ENCODE results near the gene OSBPL1A.
A peak's percentile ranks its signal among the peaks of the same experiment; 100 is the strongest.
"Not testable (repeated sequence)": the region's sequence is repeated elsewhere in the genome, so short reads cannot be mapped to it uniquely, and the experiment has no call there.

The OSBPL1A gene

DNA sequence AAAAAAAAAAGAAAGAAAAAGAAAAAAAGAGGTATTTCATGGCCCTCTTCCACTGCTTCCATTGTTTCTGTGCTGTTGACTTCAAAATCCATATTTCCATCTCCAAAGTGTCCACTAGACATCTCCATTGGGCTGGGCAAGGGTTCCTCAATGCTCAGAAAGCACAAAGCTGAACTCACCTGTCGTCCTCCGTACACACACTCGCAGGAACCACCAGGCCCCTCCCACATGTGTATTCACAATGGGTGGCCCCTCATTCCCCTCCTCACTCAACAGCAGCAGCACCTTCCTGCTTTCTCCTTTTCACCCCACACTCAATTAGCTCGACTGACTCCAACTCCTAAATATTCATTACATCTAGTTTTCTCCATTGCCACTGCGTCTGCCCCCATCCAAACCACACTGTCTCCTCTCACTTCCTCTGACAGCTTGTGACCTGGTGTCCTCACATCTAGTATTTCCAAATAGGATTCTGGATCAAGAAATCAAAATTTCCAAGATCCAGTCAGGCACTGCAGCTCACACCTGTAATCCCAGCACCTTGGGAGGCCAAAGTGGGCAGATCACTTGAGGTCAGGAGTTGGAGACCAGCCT is 25.2 kb downstream of the OSBPL1A start:
- Histone ChIP-seq H3K9ac (ENCODE audit: low read depth, low read length) (no peak overlapping the region), H3K36me3 (ENCODE audit: insufficient read depth, low read length) (peaks cover 42% of the 10 kb centered on the region), H3K27me3 (ENCODE audit: insufficient read depth, low read length) (no peaks in the 10 kb centered on the region), H3K4me1 (ENCODE audit: insufficient read depth, low read length) (peaks cover 10% of the 10 kb centered on the region; the same call in 1 of the 2 replicates), H3K27ac (ENCODE audit: low read depth, low read length) (no peak overlapping the region), H3K4me3 (ENCODE audit: low read length) (no peak overlapping the region), H3K9me3 (ENCODE audit: insufficient read depth, low read depth, low read length) (no peaks in the 10 kb centered on the region)
- 85% methylated on average over 5 of the region's 5 CpGs for WGBS

DNA sequence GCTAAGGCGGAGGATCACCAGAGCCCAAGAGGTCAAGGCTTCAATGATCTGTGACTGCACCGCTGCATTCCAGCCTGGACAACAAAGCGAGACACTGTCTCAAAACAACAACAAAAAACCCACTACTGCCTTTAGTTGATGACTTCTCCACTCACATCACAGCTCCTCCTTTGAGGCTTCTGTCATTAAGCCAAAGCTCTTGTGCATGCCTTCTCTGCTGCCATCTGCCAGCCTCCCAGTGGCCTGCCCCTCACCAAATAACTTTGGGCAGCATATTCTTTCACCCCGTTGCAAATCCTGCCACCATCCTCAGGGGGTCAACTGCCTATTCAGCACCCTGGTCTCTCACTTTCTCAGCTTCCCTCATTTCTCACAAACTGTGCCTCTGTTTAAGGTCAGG is 27.5 kb downstream of the OSBPL1A start:
- peaks cover 50% of the 10 kb centered on the region for H3K36me3 ChIP-seq (ENCODE audit: insufficient read depth, low read length)
- no peak overlapping the region for H3K4me3 ChIP-seq (ENCODE audit: low read length)
- H3K9me3 ChIP-seq (ENCODE audit: insufficient read depth, low read depth, low read length): no peaks in the 10 kb centered on the region
- no peak overlapping the region for H3K27ac ChIP-seq (ENCODE audit: low read depth, low read length)
- peaks cover 7% of the 10 kb centered on the region; the same call in 1 of the 2 replicates for H3K4me1 ChIP-seq (ENCODE audit: insufficient read depth, low read length)
- no peak overlapping the region for H3K9ac ChIP-seq (ENCODE audit: low read depth, low read length)
- 91% methylated on average over 4 of the region's 4 CpGs for WGBS
- H3K27me3 ChIP-seq (ENCODE audit: insufficient read depth, low read length): no peaks in the 10 kb centered on the region

DNA sequence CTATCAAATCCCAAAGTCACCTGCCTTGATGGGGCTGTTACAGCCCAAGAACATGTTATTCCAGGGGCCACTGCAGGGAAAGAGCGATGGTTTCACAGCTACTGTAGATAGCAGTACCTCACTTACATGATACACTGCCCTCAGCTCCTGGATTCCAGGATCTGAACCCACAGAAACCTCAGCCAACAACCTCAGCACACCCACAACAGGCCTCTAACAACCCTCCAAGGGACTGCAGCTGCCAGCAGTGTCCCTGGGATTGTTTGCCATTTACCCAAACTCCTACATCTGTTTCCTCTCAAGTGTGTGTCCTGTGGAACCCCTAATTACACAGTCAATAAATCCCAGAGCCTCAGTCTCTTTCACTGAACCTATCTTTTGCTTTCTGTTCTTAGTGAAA is 28.2 kb downstream of the OSBPL1A start:
- Histone ChIP-seq H3K36me3 (ENCODE audit: insufficient read depth, low read length) (peaks cover 49% of the 10 kb centered on the region), H3K4me3 (ENCODE audit: low read length) (no peak overlapping the region), H3K27ac (ENCODE audit: low read depth, low read length) (no peak overlapping the region), H3K9me3 (ENCODE audit: insufficient read depth, low read depth, low read length) (no peaks in the 10 kb centered on the region), H3K9ac (ENCODE audit: low read depth, low read length) (no peak overlapping the region), H3K4me1 (ENCODE audit: insufficient read depth, low read length) (peaks cover 9% of the 10 kb centered on the region), H3K27me3 (ENCODE audit: insufficient read depth, low read length) (no peaks in the 10 kb centered on the region)
- 98% methylated on average over 1 of the region's 1 CpG for WGBS

DNA sequence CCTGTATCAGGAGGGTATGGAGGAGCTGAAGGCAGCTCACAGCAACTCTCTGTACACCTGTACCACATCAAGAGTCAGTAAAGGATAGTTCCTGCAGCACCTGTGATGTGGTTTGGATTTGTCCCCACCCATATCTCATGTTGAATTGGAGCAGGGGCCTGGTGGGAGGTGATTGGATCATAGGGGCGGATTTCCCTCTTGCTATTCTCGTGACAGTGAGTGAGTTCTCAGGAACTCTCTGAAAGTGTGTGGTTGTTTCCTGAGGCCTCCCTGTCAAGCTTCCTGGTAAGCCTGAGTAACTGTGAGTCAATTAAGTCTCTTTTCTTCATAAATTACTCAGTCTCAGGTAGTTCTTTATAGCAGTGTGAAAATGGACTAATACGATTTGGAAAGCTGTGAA is 28.9 kb downstream of the OSBPL1A start:
- WGBS: 83% methylated on average over 3 of the region's 3 CpGs
- Histone ChIP-seq H3K36me3 (ENCODE audit: insufficient read depth, low read length) (peaks cover 51% of the 10 kb centered on the region), H3K4me1 (ENCODE audit: insufficient read depth, low read length) (peaks cover 9% of the 10 kb centered on the region; the same call in 1 of the 2 replicates)

DNA sequence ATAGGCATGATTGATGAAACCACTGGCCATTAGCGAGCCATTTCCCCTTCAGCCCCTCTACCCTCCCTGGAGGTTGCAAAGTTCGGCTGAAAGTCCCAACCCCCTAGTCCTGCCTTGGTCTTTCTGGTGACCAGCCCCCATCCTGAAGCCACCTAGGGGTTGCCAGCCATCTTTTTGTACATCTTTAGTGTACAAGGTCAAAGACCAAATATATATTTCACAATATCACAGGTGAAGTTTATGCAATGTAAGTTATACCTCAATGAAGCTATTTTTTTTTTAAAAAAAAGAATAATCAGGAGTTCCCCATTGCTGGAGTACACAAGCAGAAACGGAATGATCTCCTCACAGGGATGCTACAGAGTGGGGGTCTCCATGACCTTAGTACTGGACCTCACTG is 31.3 kb downstream of the OSBPL1A start:
- Histone ChIP-seq H3K27me3 (ENCODE audit: insufficient read depth, low read length) (no peaks in the 10 kb centered on the region), H3K9ac (ENCODE audit: low read depth, low read length) (no peak overlapping the region), H3K9me3 (ENCODE audit: insufficient read depth, low read depth, low read length) (no peaks in the 10 kb centered on the region), H3K27ac (ENCODE audit: low read depth, low read length) (no peak overlapping the region), H3K4me1 (ENCODE audit: insufficient read depth, low read length) (peaks cover 16% of the 10 kb centered on the region), H3K4me3 (ENCODE audit: low read length) (no peak overlapping the region), H3K36me3 (ENCODE audit: insufficient read depth, low read length) (peaks cover 52% of the 10 kb centered on the region)
- 91% methylated on average over 3 of the region's 3 CpGs for WGBS

More for the DNA sequence above, 28.9 kb downstream of the OSBPL1A start:
- no peaks in the 10 kb centered on the region for H3K9me3 ChIP-seq (ENCODE audit: insufficient read depth, low read depth, low read length)
- no peak overlapping the region for H3K4me3 ChIP-seq (ENCODE audit: low read length)
- no peaks in the 10 kb centered on the region for H3K27me3 ChIP-seq (ENCODE audit: insufficient read depth, low read length)
- H3K9ac ChIP-seq (ENCODE audit: low read depth, low read length): no peak overlapping the region
- no peak overlapping the region for H3K27ac ChIP-seq (ENCODE audit: low read depth, low read length)

DNA sequence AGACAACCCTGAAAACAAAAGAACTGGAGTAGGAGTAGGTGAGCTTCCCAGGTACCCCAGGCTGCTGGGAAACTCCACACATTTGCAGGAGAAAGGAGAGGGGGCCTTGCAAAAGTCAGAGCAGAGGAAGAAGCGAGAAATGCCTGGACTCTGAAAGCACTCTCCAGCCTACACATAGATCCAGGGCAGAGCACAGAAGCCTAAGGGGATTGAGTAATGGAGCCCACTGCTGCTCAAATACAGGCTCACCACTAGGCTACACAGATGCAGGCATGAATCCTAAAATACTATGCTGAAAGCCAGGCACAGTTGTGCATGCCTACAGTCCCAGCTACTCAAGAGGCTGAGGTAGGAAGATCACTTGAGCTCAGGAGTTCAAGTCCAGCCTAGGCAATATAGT is 33.4 kb downstream of the OSBPL1A start:
- no peak overlapping the region for H3K4me3 ChIP-seq (ENCODE audit: low read length)
- peaks cover 20% of the 10 kb centered on the region for H3K4me1 ChIP-seq (ENCODE audit: insufficient read depth, low read length)
- 76% methylated on average over 1 of the region's 1 CpG for WGBS
- peaks cover 54% of the 10 kb centered on the region for H3K36me3 ChIP-seq (ENCODE audit: insufficient read depth, low read length)
- H3K27ac ChIP-seq (ENCODE audit: low read depth, low read length): 0 out of 2 replicates have a peak overlapping the region, but pooled peaks have one; percentile 17
- no peaks in the 10 kb centered on the region for H3K9me3 ChIP-seq (ENCODE audit: insufficient read depth, low read depth, low read length)
- no peaks in the 10 kb centered on the region for H3K27me3 ChIP-seq (ENCODE audit: insufficient read depth, low read length)
- 0 out of 2 replicates have a peak overlapping the region, but pooled peaks have one; percentile 6 for H3K9ac ChIP-seq (ENCODE audit: low read depth, low read length)

DNA sequence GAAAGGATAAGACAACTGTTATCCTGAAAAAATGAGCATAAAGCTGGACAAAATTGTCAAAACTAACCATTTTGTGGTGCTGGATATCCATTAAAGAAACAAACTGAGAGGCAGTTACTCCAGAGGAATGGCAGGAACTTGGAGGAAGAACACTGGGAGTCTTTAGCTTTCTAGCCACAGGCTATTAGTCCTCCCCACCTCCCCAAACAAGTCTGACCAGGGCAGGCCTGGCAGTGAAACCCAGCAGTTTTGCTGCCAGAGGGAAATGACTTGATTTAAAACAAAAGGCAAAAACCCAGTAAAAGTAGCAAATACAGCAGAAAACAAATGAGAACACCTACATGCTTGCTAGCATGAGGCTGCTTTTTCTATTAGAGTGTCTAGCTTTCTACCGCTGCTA is 34.9 kb downstream of the OSBPL1A start:
- Histone ChIP-seq H3K9ac (ENCODE audit: low read depth, low read length) (peak overlapping the region; percentile 34; the same call in 1 of the 2 replicates), H3K9me3 (ENCODE audit: insufficient read depth, low read depth, low read length) (no peaks in the 10 kb centered on the region), H3K36me3 (ENCODE audit: insufficient read depth, low read length) (peaks cover 49% of the 10 kb centered on the region), H3K4me3 (ENCODE audit: low read length) (no peak overlapping the region), H3K4me1 (ENCODE audit: insufficient read depth, low read length) (peaks cover 20% of the 10 kb centered on the region), H3K27ac (ENCODE audit: low read depth, low read length) (no peak overlapping the region; the same call in 1 of the 2 replicates), H3K27me3 (ENCODE audit: insufficient read depth, low read length) (no peaks in the 10 kb centered on the region)
- 89% methylated on average over 1 of the region's 1 CpG for WGBS

DNA sequence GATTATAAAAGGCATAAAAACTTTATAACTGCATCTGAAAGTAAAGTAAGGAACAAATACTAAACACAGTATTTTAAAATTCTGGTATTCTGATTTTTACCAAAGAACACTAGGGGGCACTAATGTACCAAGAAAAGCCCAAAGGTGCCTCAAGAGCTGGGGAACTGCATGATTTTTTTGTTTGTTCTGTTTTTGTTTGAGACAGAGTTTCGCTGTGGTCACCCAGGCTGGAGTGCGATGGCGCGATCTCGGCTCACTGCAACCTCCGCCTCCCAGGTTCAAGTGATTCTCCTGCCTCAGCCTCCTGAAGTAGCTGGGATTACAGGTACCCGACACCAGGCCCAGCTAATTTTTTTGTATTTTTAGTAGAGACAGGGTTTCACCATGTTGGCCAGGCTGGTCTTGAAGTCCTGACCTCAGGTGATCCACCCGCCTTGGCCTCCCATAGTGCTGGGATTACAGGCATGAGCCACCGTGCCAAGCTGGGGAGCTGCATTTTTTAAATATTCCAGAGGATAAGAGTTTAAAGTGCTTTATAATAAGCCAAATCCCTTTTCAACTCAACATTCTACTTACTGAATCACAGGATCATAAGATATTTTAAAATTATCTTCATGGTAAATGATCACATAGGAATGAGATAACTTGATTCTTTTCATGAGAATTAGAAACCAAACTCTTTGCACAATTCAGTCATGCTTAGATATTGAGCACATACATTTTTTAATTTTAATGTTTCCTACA is 37.7 kb downstream of the OSBPL1A start:
- H3K4me3 ChIP-seq (ENCODE audit: low read length); H3K27ac ChIP-seq (ENCODE audit: low read depth, low read length); H3K9me3 ChIP-seq (ENCODE audit: insufficient read depth, low read depth, low read length); H3K27me3 ChIP-seq (ENCODE audit: insufficient read depth, low read length); H3K9ac ChIP-seq (ENCODE audit: low read depth, low read length): not testable (repeated sequence)
- Histone ChIP-seq H3K4me1 (ENCODE audit: insufficient read depth, low read length) (peaks cover 20% of the 10 kb centered on the region), H3K36me3 (ENCODE audit: insufficient read depth, low read length) (peaks cover 22% of the 10 kb centered on the region)
- 39% methylated on average over 9 of the region's 9 CpGs for WGBS

DNA sequence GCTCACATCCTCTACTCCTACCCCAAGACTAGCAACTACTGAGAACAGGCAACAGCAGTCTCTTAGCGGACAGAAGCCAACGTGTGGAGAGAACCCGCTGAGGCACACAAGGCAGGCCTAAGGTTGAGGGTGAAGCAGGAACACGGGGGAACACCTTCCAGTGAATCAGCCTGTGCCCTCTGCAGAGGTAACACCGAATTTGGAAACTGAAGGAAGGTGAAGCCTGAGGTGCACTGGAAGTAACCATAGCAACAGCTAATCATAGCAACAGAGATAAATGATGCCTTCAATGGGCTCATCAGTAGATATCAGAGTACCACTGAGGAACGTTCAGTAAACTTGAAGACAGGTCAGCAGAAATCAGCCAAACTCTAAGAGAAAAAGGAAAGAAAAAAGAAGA is 43.3 kb downstream of the OSBPL1A start:
- Histone ChIP-seq H3K4me3 (ENCODE audit: low read length) (no peak overlapping the region), H3K27me3 (ENCODE audit: insufficient read depth, low read length) (no peaks in the 10 kb centered on the region), H3K36me3 (ENCODE audit: insufficient read depth, low read length) (peaks cover 5% of the 10 kb centered on the region; the same call in 1 of the 2 replicates), H3K27ac (ENCODE audit: low read depth, low read length) (no peak overlapping the region), H3K9me3 (ENCODE audit: insufficient read depth, low read depth, low read length) (no peaks in the 10 kb centered on the region), H3K4me1 (ENCODE audit: insufficient read depth, low read length) (peaks cover 13% of the 10 kb centered on the region; the same call in 1 of the 2 replicates), H3K9ac (ENCODE audit: low read depth, low read length) (no peak overlapping the region)
- 84% methylated on average over 6 of the region's 6 CpGs for WGBS

DNA sequence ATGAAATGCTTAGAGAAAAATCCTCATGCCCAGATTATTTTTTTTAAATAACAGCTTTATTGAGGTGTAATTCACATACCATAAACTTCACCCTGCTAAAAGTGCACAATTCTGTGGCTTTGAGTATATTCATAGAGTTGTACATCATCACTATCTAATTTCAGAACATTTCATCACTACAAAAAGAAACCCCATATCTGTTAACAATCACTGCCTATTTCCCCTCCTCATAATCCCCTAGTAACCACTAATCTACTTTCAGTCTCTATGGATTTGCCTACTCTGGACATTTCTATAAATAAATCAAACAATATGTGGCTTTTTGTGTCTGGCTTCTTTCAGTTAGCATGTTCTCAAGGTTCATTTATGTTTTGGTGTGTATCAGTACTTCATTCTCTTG is 51.4 kb downstream of the OSBPL1A start:
- H3K9ac ChIP-seq (ENCODE audit: low read depth, low read length): no peak overlapping the region
- H3K4me3 ChIP-seq (ENCODE audit: low read length): no peak overlapping the region
- peaks cover 9% of the 10 kb centered on the region; the same call in 1 of the 2 replicates for H3K4me1 ChIP-seq (ENCODE audit: insufficient read depth, low read length)
- no peaks in the 10 kb centered on the region for H3K9me3 ChIP-seq (ENCODE audit: insufficient read depth, low read depth, low read length)
- 0 out of 2 replicates have a peak, but pooled peaks cover 3% of the 10 kb centered on the region for H3K36me3 ChIP-seq (ENCODE audit: insufficient read depth, low read length)
- H3K27ac ChIP-seq (ENCODE audit: low read depth, low read length): no peak overlapping the region
- H3K27me3 ChIP-seq (ENCODE audit: insufficient read depth, low read length): no peaks in the 10 kb centered on the region

DNA sequence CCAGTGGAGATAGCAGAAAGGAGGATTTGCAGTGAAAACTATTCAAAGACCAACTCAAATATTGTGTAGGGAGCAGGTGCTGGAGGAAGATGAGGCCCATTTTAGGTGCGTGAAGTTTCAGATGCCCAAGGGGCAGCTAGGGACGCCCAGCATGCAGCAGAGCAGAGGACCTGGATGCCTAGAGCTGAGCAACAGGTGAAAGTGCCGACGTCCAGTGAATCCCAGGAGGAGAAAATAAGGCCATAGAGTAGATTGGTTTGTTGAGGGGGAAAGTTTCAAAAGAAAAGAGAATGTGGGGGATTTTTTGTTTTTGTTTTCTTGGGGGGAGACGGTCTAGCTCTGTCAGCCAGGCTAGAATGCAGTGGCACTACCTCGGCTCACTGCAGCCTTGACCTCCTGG is 53.1 kb downstream of the OSBPL1A start:
- Histone ChIP-seq H3K27me3 (ENCODE audit: insufficient read depth, low read length) (no peaks in the 10 kb centered on the region), H3K27ac (ENCODE audit: low read depth, low read length) (no peak overlapping the region), H3K4me1 (ENCODE audit: insufficient read depth, low read length) (0 out of 2 replicates have a peak, but pooled peaks cover under 1% of the 10 kb centered on the region), H3K9me3 (ENCODE audit: insufficient read depth, low read depth, low read length) (no peaks in the 10 kb centered on the region), H3K4me3 (ENCODE audit: low read length) (no peak overlapping the region), H3K36me3 (ENCODE audit: insufficient read depth, low read length) (0 out of 2 replicates have a peak, but pooled peaks cover 3% of the 10 kb centered on the region), H3K9ac (ENCODE audit: low read depth, low read length) (no peak overlapping the region)
- WGBS: 91% methylated on average over 6 of the region's 6 CpGs

Measured in HUES64 (cell line).